ENCODE measurements around the gene ADCY2. TPM values are rescaled to one million over a fixed set of nuclear protein-coding genes. Genes with fewer than 3 reads are reported as not detected.

Gene ADCY2
- total RNA-seq, 1 experiment from 2014 or later = 31.3 TPM

- Histone ChIP-seq H2AFZ (ENCODE audit: low read length) (no peak overlapping the region), H3K14ac (ENCODE audit: insufficient read depth, low read length) (no peak overlapping the region), H2AK5ac (ENCODE audit: insufficient read length, low read length) (no peak overlapping the region), H2BK120ac (ENCODE audit: low read depth, low read length, poor library complexity, severe bottlenecking) (no peak overlapping the region), H3K56ac (ENCODE audit: insufficient read length, low read depth, low read length) (no peak overlapping the region), H3K23ac (ENCODE audit: insufficient read length, low read depth, low read length) (no peak overlapping the region), H3K4me2 (ENCODE audit: insufficient read depth, insufficient read length, low read length) (no peak overlapping the region), H2BK20ac (ENCODE audit: low read depth, low read length, poor library complexity, severe bottlenecking) (no peak overlapping the region), H4K91ac (ENCODE audit: insufficient read length, low read depth, low read length) (no peak overlapping the region), H2BK12ac (ENCODE audit: insufficient read length, low read depth, low read length) (no peak overlapping the region), H4K5ac (ENCODE audit: insufficient read length, low read depth, low read length) (no peak overlapping the region), H3K9ac (ENCODE audit: extremely low read depth, insufficient read length, low read length) (no peak overlapping the region), H4K20me1 (ENCODE audit: control insufficient read depth, insufficient read depth, insufficient read length) (no peaks in the 10 kb centered on the region), H3K18ac (ENCODE audit: insufficient read length, low read depth, low read length) (no peak overlapping the region), H2BK15ac (ENCODE audit: low read depth, low read length) (no peak overlapping the region), H3K4ac (ENCODE audit: low read depth, low read length) (no peak overlapping the region), H3K79me1 (ENCODE audit: insufficient read depth, low read depth, low read length, poor library complexity, severe bottlenecking) (no peaks in the 10 kb centered on the region), H2BK5ac (ENCODE audit: insufficient read length, low read length) (no peak overlapping the region), H3K23me2 (ENCODE audit: insufficient read length, low read depth, low read length, poor library complexity, severe bottlenecking) (no peaks in the 10 kb centered on the region), H3K9me3 (ENCODE audit: control insufficient read depth, low read depth, low read length) (no peaks in the 10 kb centered on the region), H3K79me2 (ENCODE audit: insufficient read depth, low read length) (no peaks in the 10 kb centered on the region), H3K27ac (ENCODE audit: insufficient read length, low read depth, low read length) (no peak overlapping the region), H3K4me1 (ENCODE audit: insufficient read depth, low read length) (no peaks in the 10 kb centered on the region; the same call in 1 of the 2 replicates), H4K8ac (replicated peaks; ENCODE audit: insufficient read length, low read depth, low read length) (no peak overlapping the region), H3T11ph (ENCODE audit: low read length) (no peak overlapping the region), H3K27me3 (ENCODE audit: insufficient read depth, low read length) (no peaks in the 10 kb centered on the region)
- Mint-ChIP-seq H3K4me1 (peaks cover 0 to 3% of the 10 kb centered on the region in 2 experiments; a peak in 1 of 4 replicates), H3K4me3 (no peak overlapping the region), H3K27me3 (ENCODE audit: low read depth) (peaks cover 2% of the 10 kb centered on the region; the same call in 1 of the 2 replicates), H3K9me3 (no peaks in the 10 kb centered on the region), H3K27ac (no peak overlapping the region), H3K36me3 (ENCODE audit: insufficient read depth in 1 of 3, low read depth in 3 of 3) (no peaks in the 10 kb centered on the region)
- DNase-seq = no peak
- TF ChIP-seq CTCF (conservative IDR thresholded peaks at IDR 0.05) = no peak
- no CpG with 5 or more reads among the region's 2 CpGs for WGBS (ENCODE audit: extremely low coverage, insufficient read length, low lambda C conversion rate)
These were observed 13.3 kb upstream of the ADCY2 start for GRCh38 chr5:7382588-7382987.

Data from H9 (cell line).